Measurements from ENCODE around the gene PTGES2. TPM values are rescaled to one million over a fixed set of nuclear protein-coding genes. Genes with fewer than 3 reads are reported as not detected.
A peak's percentile ranks its signal among the peaks of the same experiment; 100 is the strongest.

PTGES2 gene
- total and polyA plus RNA-seq, 9 of the 15 experiments (the other 6 are each of a cell fraction or from before 2014, with no cell fraction given) = 2.4 to 196 (median 90.1) TPM

GRCh38 chr9:128094166-128094949 lies 33.2 kb downstream of the PTGES2 start (continued):
- TF ChIP-seq CBX2 (IDR thresholded peaks at IDR 0.05; ENCODE audit: insufficient read depth, low read length, poor library complexity, severe bottlenecking) (no peak), ZNF583 (CRISPR knock-in tag; IDR thresholded peaks at IDR 0.05) (no peak), HDAC2 (IDR thresholded peaks at IDR 0.05) (peak; percentile 87), ZNF408 (CRISPR knock-in tag; IDR thresholded peaks at IDR 0.05; ENCODE audit: low read depth) (no peak), CTCFL (IDR thresholded peaks at IDR 0.05; ENCODE audit: borderline replicate concordance, insufficient read depth, low read depth, low read length, poor library complexity, severe bottlenecking) (no peak), SRF (CRISPR knock-in tag; IDR thresholded peaks at IDR 0.05) (no peak), RBM22 (IDR thresholded peaks at IDR 0.05; ENCODE audit: low read depth, low read length, poor library complexity, severe bottlenecking) (no peak), TCFL5 (CRISPR knock-in tag; conservative IDR thresholded peaks at IDR 0.05) (no peak), XRCC3 (IDR thresholded peaks at IDR 0.05) (no peak), CREB1 (IDR thresholded peaks at IDR 0.05) (peak; percentile 79), CREB1 (CRISPR knock-in tag; IDR thresholded peaks at IDR 0.05) (peak; percentile 44; the same call in 1 of the 2 replicates), TAF9B (IDR thresholded peaks at IDR 0.05; ENCODE audit: partially characterized antibody) (no peak), SIN3B (IDR thresholded peaks at IDR 0.05; ENCODE audit: low read depth) (no peak), E2F5 (CRISPR knock-in tag; IDR thresholded peaks at IDR 0.05) (peak; percentile 74; the same call in 1 of the 2 replicates), LEF1 (IDR thresholded peaks at IDR 0.05) (peak; percentile 65), ELK1 (CRISPR knock-in tag; IDR thresholded peaks at IDR 0.05) (no peak), RCOR1 (IDR thresholded peaks at IDR 0.05; ENCODE audit: borderline replicate concordance in 1 of 2, low read depth in 2 of 2, low read length in 2 of 2) (peak in 1 of 2 experiments; percentile 38; a peak in 3 of 4 replicates), CGGBP1 (CRISPR knock-in tag; IDR thresholded peaks at IDR 0.05) (0 out of 2 replicates have a peak, but pooled peaks have one; percentile 55), SIN3A (IDR thresholded peaks at IDR 0.05; ENCODE audit: borderline replicate concordance in 2 of 2, control insufficient read depth in 1 of 2, low read depth in 2 of 2, low read length in 2 of 2) (0 out of 4 replicates have a peak, but pooled peaks of 1 of the 2 experiments have one; percentile 30), ZBTB49 (CRISPR knock-in tag; IDR thresholded peaks at IDR 0.05; ENCODE audit: borderline replicate concordance) (no peak)
